HepG2 (cell line): ENCODE measurements around the gene VASH2. TPM values are rescaled to one million over a fixed set of nuclear protein-coding genes. Genes with fewer than 3 reads are reported as not detected.

Experiments used
- AGO1 ChIP-seq: fragments of 200-400 bp; formaldehyde crosslinking; IDR thresholded peaks from 2 replicates; pipeline ENCODE4 v1.6.1; 2017; ENCODE audit warnings: mild to moderate bottlenecking, low read depth, low read length, moderate library complexity; ENCODE audit not compliant: poor library complexity, severe bottlenecking
- ARID5B ChIP-seq: IDR thresholded peaks from 2 replicates; pipeline ENCODE4 v1.4.0; 2020; ENCODE audit warnings: mild to moderate bottlenecking, missing genetic modification reagents
- ATF1 ChIP-seq: IDR thresholded peaks from 2 replicates; pipeline ENCODE4 v1.6.1; 2016; ENCODE audit warnings: mild to moderate bottlenecking, control low read depth
- BORCS8-MEF2B ChIP-seq: sonication (generic); formaldehyde crosslinking; IDR thresholded peaks from 2 replicates; pipeline ENCODE4 v1.8.0; 2022; ENCODE audit warnings: mild to moderate bottlenecking, missing genetic modification reagents
- BRD4 ChIP-seq: sonication (generic); formaldehyde crosslinking; IDR thresholded peaks from 2 replicates; pipeline ENCODE4 v1.4.0; 2020; ENCODE audit warnings: missing genetic modification reagents
- GTF3A ChIP-seq: sonication (generic); formaldehyde crosslinking; conservative IDR thresholded peaks from 2 replicates; pipeline ENCODE4 v1.4.0; 2020; ENCODE audit warnings: mild to moderate bottlenecking, missing genetic modification reagents
- HDAC1 ChIP-seq: sonication (generic); formaldehyde crosslinking; IDR thresholded peaks from 2 replicates; pipeline ENCODE4 v1.5.1; 2020; ENCODE audit warnings: mild to moderate bottlenecking, missing genetic modification reagents
- KDM6A ChIP-seq: IDR thresholded peaks from 2 replicates; pipeline ENCODE4 v1.6.1; 2016; ENCODE audit warnings: low read depth
- MIER3 ChIP-seq: IDR thresholded peaks from 2 replicates; pipeline ENCODE4 v1.6.1; 2016; ENCODE audit warnings: missing compliant biosample characterization, borderline replicate concordance
- NFE2L2 ChIP-seq: fragments of 150-350 bp; IDR thresholded peaks from 2 replicates; pipeline ENCODE4 v1.6.1; 2014; ENCODE audit warnings: low read length
- NR2C2 ChIP-seq: sonication (generic); formaldehyde crosslinking; IDR thresholded peaks from 2 replicates; pipeline ENCODE4 v1.4.0; 2020; ENCODE audit warnings: missing genetic modification reagents, mild to moderate bottlenecking, moderate library complexity, borderline replicate concordance
- REL ChIP-seq: sonication (generic); formaldehyde crosslinking; conservative IDR thresholded peaks from 2 replicates; pipeline ENCODE4 v1.8.0; 2022; ENCODE audit warnings: mild to moderate bottlenecking, missing genetic modification reagents, moderate library complexity
- SRSF9 ChIP-seq: fragments of 200-400 bp; formaldehyde crosslinking; IDR thresholded peaks from 2 replicates; pipeline ENCODE4 v1.6.1; 2018; ENCODE audit warnings: borderline replicate concordance, mild to moderate bottlenecking, low read depth, low read length; ENCODE audit not compliant: insufficient read depth, poor library complexity, severe bottlenecking
- TBL1XR1 ChIP-seq: fragments of 150-350 bp; IDR thresholded peaks from 2 replicates; pipeline ENCODE4 v1.6.1; 2014; ENCODE audit warnings: borderline replicate concordance, low read length; ENCODE audit not compliant: partially characterized antibody
- ZFP90 ChIP-seq: sonication (generic); formaldehyde crosslinking; IDR thresholded peaks from 2 replicates; pipeline ENCODE4 v1.8.0; 2022; ENCODE audit warnings: missing genetic modification reagents, mild to moderate bottlenecking, inconsistent platforms, borderline replicate concordance
- ZNF512B ChIP-seq: sonication (generic); formaldehyde crosslinking; IDR thresholded peaks from 2 replicates; pipeline ENCODE4 v1.5.1; 2020; ENCODE audit warnings: missing genetic modification reagents, mild to moderate bottlenecking, borderline replicate concordance
- ZNF615 ChIP-seq: sonication (generic); formaldehyde crosslinking; IDR thresholded peaks from 2 replicates; pipeline ENCODE4 v1.5.0; 2020; ENCODE audit warnings: mild to moderate bottlenecking, missing genetic modification reagents, borderline replicate concordance
- ZSCAN9 ChIP-seq: IDR thresholded peaks from 2 replicates; pipeline ENCODE4 v1.6.1; 2016; ENCODE audit warnings: borderline replicate concordance
- polyA plus RNA-seq, 8 experiments: library from polyadenylated mRNA; depleted of rRNA in 3 of 8; stranded (reverse) in 7 of 8; unstranded in 1 of 8; fragments of >200 nt; fragmentation: Illumina TruSeq in 4 of 8; extraction: Trizol in 4 of 8; gene quantifications; 2 replicates each; pipeline versions ENCODE4 v1.2.1 to v1.2.3, GENCODE V29; 2011 to 2016; ENCODE audit warnings: low read depth in 4 of 8, missing spikeins in 1 of 8, mixed read lengths in 1 of 8; ENCODE audit not compliant: insufficient read depth in 1 of 8
- total RNA-seq, 5 experiments: library from RNA; depleted of rRNA; stranded (reverse); fragments of >200 nt; fragmentation: Illumina TruSeq; extraction: Trizol; gene quantifications; 2 replicates each; pipeline ENCODE4 v1.2.3, GENCODE V29; 2016; ENCODE audit warnings: low read depth in 1 of 5
- TF ChIP-seq, protein P1 (sequence below): sonication (generic); formaldehyde crosslinking; conservative IDR thresholded peaks from 2 replicates; pipeline ENCODE4 v1.4.0; 2020; ENCODE audit warnings: mild to moderate bottlenecking, missing genetic modification reagents, moderate library complexity

Gene VASH2
- total and polyA plus RNA-seq, 2 of the 13 experiments (the other 11 are each of a cell fraction or from before 2014, with no cell fraction given), result 0.44 to 1.00 TPM

GRCh38 chr1:212930986-212931678 is 19.2 kb upstream of the VASH2 start (continued):
- no peak for TF ChIP-seq ZNF615 (CRISPR knock-in tag)
- TF ChIP-seq KDM6A, result 0 out of 2 replicates have a peak, but pooled peaks have one; percentile 9
- TF ChIP-seq, protein P1, sequence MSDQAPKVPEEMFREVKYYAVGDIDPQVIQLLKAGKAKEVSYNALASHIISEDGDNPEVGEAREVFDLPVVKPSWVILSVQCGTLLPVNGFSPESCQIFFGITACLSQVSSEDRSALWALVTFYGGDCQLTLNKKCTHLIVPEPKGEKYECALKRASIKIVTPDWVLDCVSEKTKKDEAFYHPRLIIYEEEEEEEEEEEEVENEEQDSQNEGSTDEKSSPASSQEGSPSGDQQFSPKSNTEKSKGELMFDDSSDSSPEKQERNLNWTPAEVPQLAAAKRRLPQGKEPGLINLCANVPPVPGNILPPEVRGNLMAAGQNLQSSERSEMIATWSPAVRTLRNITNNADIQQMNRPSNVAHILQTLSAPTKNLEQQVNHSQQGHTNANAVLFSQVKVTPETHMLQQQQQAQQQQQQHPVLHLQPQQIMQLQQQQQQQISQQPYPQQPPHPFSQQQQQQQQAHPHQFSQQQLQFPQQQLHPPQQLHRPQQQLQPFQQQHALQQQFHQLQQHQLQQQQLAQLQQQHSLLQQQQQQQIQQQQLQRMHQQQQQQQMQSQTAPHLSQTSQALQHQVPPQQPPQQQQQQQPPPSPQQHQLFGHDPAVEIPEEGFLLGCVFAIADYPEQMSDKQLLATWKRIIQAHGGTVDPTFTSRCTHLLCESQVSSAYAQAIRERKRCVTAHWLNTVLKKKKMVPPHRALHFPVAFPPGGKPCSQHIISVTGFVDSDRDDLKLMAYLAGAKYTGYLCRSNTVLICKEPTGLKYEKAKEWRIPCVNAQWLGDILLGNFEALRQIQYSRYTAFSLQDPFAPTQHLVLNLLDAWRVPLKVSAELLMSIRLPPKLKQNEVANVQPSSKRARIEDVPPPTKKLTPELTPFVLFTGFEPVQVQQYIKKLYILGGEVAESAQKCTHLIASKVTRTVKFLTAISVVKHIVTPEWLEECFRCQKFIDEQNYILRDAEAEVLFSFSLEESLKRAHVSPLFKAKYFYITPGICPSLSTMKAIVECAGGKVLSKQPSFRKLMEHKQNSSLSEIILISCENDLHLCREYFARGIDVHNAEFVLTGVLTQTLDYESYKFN (CRISPR knock-in tag), result peak; percentile 82
- TF ChIP-seq ATF1 (CRISPR knock-in tag), result no peak
- no peak for TF ChIP-seq MIER3 (CRISPR knock-in tag)
- no peak for TF ChIP-seq ZFP90
- TF ChIP-seq ZSCAN9 (CRISPR knock-in tag), result peak; percentile 47; the same call in 1 of the 2 replicates
- no peak for TF ChIP-seq ZNF512B (CRISPR knock-in tag)
- no peak for TF ChIP-seq AGO1
- TF ChIP-seq BORCS8-MEF2B (CRISPR knock-in tag), result no peak
- 0 out of 2 replicates have a peak, but pooled peaks have one; percentile 58 for TF ChIP-seq GTF3A (CRISPR knock-in tag)
- no peak for TF ChIP-seq BRD4
- 0 out of 2 replicates have a peak, but pooled peaks have one; percentile 19 for TF ChIP-seq NR2C2 (CRISPR knock-in tag)
- peak; percentile 81 for TF ChIP-seq ARID5B (CRISPR knock-in tag)
- TF ChIP-seq SRSF9, result no peak
- TF ChIP-seq REL, result no peak
- no peak for TF ChIP-seq TBL1XR1
- TF ChIP-seq HDAC1, result peak; percentile 41; the same call in 1 of the 2 replicates
- peak; percentile 97 for TF ChIP-seq NFE2L2
